GM23338 (cell line): ENCODE data around the gene IDNK. TPM values are rescaled to one million over a fixed set of nuclear protein-coding genes. Genes with fewer than 3 reads are reported as not detected.

Source experiments
- ATAC-seq: fragments of 200-7000 bp; cut with Tn5 transposase; 3 replicates; pipeline ENCODE4 v1.9.1; 2020
- DNase-seq: peaks from one replicate; pipeline ENCODE4 v3.0.0-alpha.2; 2015; ENCODE audit warnings: low spot score
- H2AFZ ChIP-seq: fragments of 200-600 bp; sonication (generic); 2 replicates; pipeline ENCODE4 v1.8.0; 2016; ENCODE audit warnings: antibody characterized with exemption, mild to moderate bottlenecking, moderate library complexity
- H3F3A ChIP-seq: fragments of 200-600 bp; sonication (generic); replicated peaks from 2 replicates; pipeline ENCODE4 v1.8.0; 2017; ENCODE audit warnings: antibody characterized with exemption, mixed run types, low read depth
- H3K27ac ChIP-seq: fragments of 200-600 bp; sonication (generic); 2 replicates; pipeline ENCODE4 v1.6.1; 2016; ENCODE audit warnings: low read depth
- H3K27me3 ChIP-seq: fragments of 200-600 bp; sonication (generic); 2 replicates; pipeline ENCODE4 v1.8.0; 2016; ENCODE audit warnings: mild to moderate bottlenecking, mixed run types, moderate library complexity; ENCODE audit not compliant: insufficient read depth
- H3K36me3 ChIP-seq: fragments of 200-600 bp; sonication (generic); 2 replicates; pipeline ENCODE4 v1.8.0; 2016; ENCODE audit warnings: mild to moderate bottlenecking; ENCODE audit not compliant: insufficient read depth
- H3K4me1 ChIP-seq: fragments of 200-600 bp; sonication (generic); 2 replicates; pipeline ENCODE4 v1.8.0; 2016; ENCODE audit warnings: mild to moderate bottlenecking, moderate library complexity; ENCODE audit not compliant: insufficient read depth
- H3K4me2 ChIP-seq: fragments of 200-600 bp; sonication (generic); 2 replicates; pipeline ENCODE4 v1.7.1; 2017; ENCODE audit warnings: mixed run types
- H3K4me3 ChIP-seq: fragments of 200-600 bp; sonication (generic); 2 replicates; pipeline ENCODE4 v1.6.1; 2016; ENCODE audit warnings: mixed run types
- H3K79me2 ChIP-seq: fragments of 200-600 bp; sonication (generic); replicated peaks from 2 replicates; pipeline ENCODE4 v1.8.0; 2017; ENCODE audit warnings: mild to moderate bottlenecking; ENCODE audit not compliant: insufficient read depth
- H3K9me2 ChIP-seq: fragments of 200-600 bp; sonication (generic); 2 replicates; pipeline ENCODE4 v1.8.0; 2017; ENCODE audit not compliant: insufficient read depth
- H4K20me1 ChIP-seq: fragments of 200-600 bp; sonication (generic); replicated peaks from 2 replicates; pipeline ENCODE4 v1.8.0; 2017; ENCODE audit warnings: mild to moderate bottlenecking; ENCODE audit not compliant: insufficient read depth
- H3K27ac Mint-ChIP-seq: 2 replicates; pipeline ENCODE4 v1.8.0; 2020; ENCODE audit warnings: inconsistent platforms, mild to moderate bottlenecking, moderate library complexity, mixed read lengths
- H3K27me3 Mint-ChIP-seq: 3 replicates; pipeline ENCODE4 v1.8.0; 2022; ENCODE audit warnings: low read depth, mild to moderate bottlenecking, moderate library complexity, mixed read lengths, inconsistent platforms; ENCODE audit not compliant: insufficient read depth, poor library complexity
- H3K36me3 Mint-ChIP-seq: 3 replicates; pipeline ENCODE4 v1.8.0; 2021; ENCODE audit warnings: low read depth, mild to moderate bottlenecking, inconsistent platforms, moderate library complexity, mixed read lengths
- H3K4me1 Mint-ChIP-seq: 3 replicates; pipeline ENCODE4 v1.8.0; 2020; ENCODE audit warnings: mild to moderate bottlenecking, inconsistent platforms, mixed read lengths
- H3K4me3 Mint-ChIP-seq: 3 replicates; pipeline ENCODE4 v1.8.0; 2021; ENCODE audit warnings: moderate library complexity, mild to moderate bottlenecking, inconsistent platforms, mixed read lengths
- H3K9me3 Mint-ChIP-seq: 3 replicates; pipeline ENCODE4 v1.8.0; 2020; ENCODE audit warnings: moderate library complexity, mild to moderate bottlenecking, inconsistent platforms, mixed read lengths
- CREB1 ChIP-seq: fragments of 250-450 bp; sonication (Bioruptor Pico); IDR thresholded peaks from 2 replicates; pipeline ENCODE4 v1.5.0; 2020; ENCODE audit warnings: low read depth, mild to moderate bottlenecking, moderate library complexity
- CTCF ChIP-seq, 2 experiments: fragments of 200-600 bp in 1 of 2; sonication (generic) in 1 of 2; conservative IDR thresholded peaks; 2 replicates each; pipeline versions ENCODE4 v1.5.1 to v1.6.1; 2016 to 2017; ENCODE audit warnings: antibody characterized with exemption in 2 of 2, low read depth in 2 of 2, mild to moderate bottlenecking in 2 of 2, moderate library complexity in 1 of 2
- JUNB ChIP-seq: IDR thresholded peaks from one replicate; pipeline ENCODE4 v1.6.1; 2016; ENCODE audit warnings: antibody characterized with exemption; ENCODE audit not compliant: unreplicated experiment
- NANOG ChIP-seq: IDR thresholded peaks from 2 replicates; pipeline ENCODE4 v1.6.1; 2016; ENCODE audit warnings: antibody characterized with exemption, borderline replicate concordance
- REST ChIP-seq: IDR thresholded peaks from one replicate; pipeline ENCODE4 v1.6.1; 2018; ENCODE audit warnings: antibody characterized with exemption; ENCODE audit not compliant: unreplicated experiment
- STAT1 ChIP-seq: IDR thresholded peaks from one replicate; pipeline ENCODE4 v1.6.1; 2016; ENCODE audit warnings: antibody characterized with exemption; ENCODE audit not compliant: unreplicated experiment
- ZNF114 ChIP-seq: fragments of 250-450 bp; sonication (Bioruptor Pico); IDR thresholded peaks from 2 replicates; pipeline ENCODE4 v1.5.0; 2020; ENCODE audit warnings: mild to moderate bottlenecking, moderate library complexity
- polyA plus RNA-seq: library from polyadenylated mRNA; unstranded; fragments of >200 nt; fragmentation: Nextera tagmentation; extraction: Ambion mirVana; gene quantifications from 2 replicates; pipeline ENCODE4 v1.2.1, GENCODE V29; 2016
- total RNA-seq: library from RNA; depleted of rRNA; stranded (reverse); fragments of >200 nt; shearing (Covaris generic); gene quantifications from 2 replicates; pipeline ENCODE4 v1.2.3, GENCODE V29; 2014

Gene IDNK
- total and polyA plus RNA-seq, 2 experiments from 2014 or later: 0.21 to 0.94 TPM

- Mint-ChIP-seq H3K27ac (peak overlapping the region; percentile 81; the same call in 1 of the 2 replicates), H3K4me3 (no peak overlapping the region), H3K9me3 (peaks cover 1% of the 10 kb centered on the region; the same call in 2 of the 3 replicates), H3K36me3 (peaks cover 24% of the 10 kb centered on the region), H3K27me3 (peaks cover 8% of the 10 kb centered on the region), H3K4me1 (peaks cover 7% of the 10 kb centered on the region; the same call in 2 of the 3 replicates)
- Histone ChIP-seq H3K4me1 (no peaks in the 10 kb centered on the region), H2AFZ (no peak overlapping the region), H4K20me1 (no peaks in the 10 kb centered on the region), H3K79me2 (no peaks in the 10 kb centered on the region), H3K36me3 (peaks cover 2% of the 10 kb centered on the region; the same call in 1 of the 2 replicates), H3K4me3 (no peak overlapping the region), H3K4me2 (no peak overlapping the region), H3K9me2 (no peaks in the 10 kb centered on the region), H3K27me3 (no peaks in the 10 kb centered on the region), H3F3A (0 out of 2 replicates have a peak, but pooled peaks cover 6% of the 10 kb centered on the region), H3K27ac (no peak overlapping the region)
- TF ChIP-seq NANOG (no peak), JUNB (no peak)
- no peak for DNase-seq
- no peak for ATAC-seq
These were observed 23.7 kb downstream of the IDNK start for GRCh38 chr9:83646500-83647239.

- Mint-ChIP-seq H3K4me3 (no peak overlapping the region), H3K9me3 (peaks cover 9% of the 10 kb centered on the region; the same call in 2 of the 3 replicates), H3K27me3 (peaks cover 8% of the 10 kb centered on the region), H3K27ac (no peak overlapping the region), H3K36me3 (peaks cover 42% of the 10 kb centered on the region), H3K4me1 (peaks cover 13% of the 10 kb centered on the region; the same call in 2 of the 3 replicates)
- H4K20me1 ChIP-seq: no peaks in the 10 kb centered on the region
- no peak overlapping the region for H3K27ac ChIP-seq
- DNase-seq (peak; percentile 84), ATAC-seq (peak; percentile 94)
- peaks cover 7% of the 10 kb centered on the region; the same call in 1 of the 2 replicates for H3K36me3 ChIP-seq
- no peaks in the 10 kb centered on the region for H3K9me2 ChIP-seq
- no peak for TF ChIP-seq CREB1 (CRISPR knock-in tag)
- TF ChIP-seq STAT1: no peak
- no peak for TF ChIP-seq ZNF114 (CRISPR knock-in tag)
- TF ChIP-seq REST: no peak
- no peak for TF ChIP-seq NANOG
- TF ChIP-seq CTCF (conservative IDR thresholded peaks at IDR 0.05; ENCODE audit: low read depth in 2 of 2): peak; percentile 85 to 91
- H3K79me2 ChIP-seq: no peaks in the 10 kb centered on the region
- no peaks in the 10 kb centered on the region for H3K27me3 ChIP-seq
- H3F3A ChIP-seq: 0 out of 2 replicates have a peak, but pooled peaks cover 6% of the 10 kb centered on the region
- H2AFZ ChIP-seq: no peak overlapping the region
- peaks cover 4% of the 10 kb centered on the region; the same call in 1 of the 2 replicates for H3K4me1 ChIP-seq
- H3K4me2 ChIP-seq: no peak overlapping the region
- H3K4me3 ChIP-seq: no peak overlapping the region
These were observed 26.1 kb downstream of the IDNK start for GRCh38 chr9:83649080-83649479.
